HG02623 (cell line): ENCODE data around the gene MANSC4.

Experiments used
- ATAC-seq: cut with Tn5 transposase; IDR thresholded peaks from one replicate; pipeline ENCODE4 v1.9.1; 2021; ENCODE audit warnings: moderate library complexity; ENCODE audit not compliant: unreplicated experiment

Gene MANSC4

GRCh38 chr12:27801630-27802029, 21.6 kb upstream of the MANSC4 start:
- no peak for ATAC-seq

DNA sequence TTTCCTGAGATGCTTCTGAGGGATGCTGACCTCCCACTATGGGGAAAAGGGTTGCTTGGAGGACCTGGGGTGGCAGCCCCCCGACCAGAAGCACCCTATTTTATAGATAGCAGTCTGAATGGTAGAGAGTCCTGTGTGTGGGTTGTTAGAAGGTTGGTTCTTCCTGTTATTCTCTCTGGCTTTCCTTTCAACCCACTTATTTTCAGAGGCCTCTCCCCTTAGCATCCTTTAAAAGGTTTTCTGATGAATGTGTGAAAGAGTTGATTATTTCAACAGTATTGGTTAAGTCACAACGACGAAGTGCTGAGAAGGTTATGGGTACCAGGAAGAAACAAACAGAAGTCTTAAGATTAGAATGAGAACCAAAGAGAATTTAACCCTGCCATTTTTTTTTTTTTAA, 20.8 kb upstream of the MANSC4 start:
- ATAC-seq: no peak

GRCh38 chr12:27797301-27798025, 17.4 kb upstream of the MANSC4 start:
- ATAC-seq: no peak

DNA sequence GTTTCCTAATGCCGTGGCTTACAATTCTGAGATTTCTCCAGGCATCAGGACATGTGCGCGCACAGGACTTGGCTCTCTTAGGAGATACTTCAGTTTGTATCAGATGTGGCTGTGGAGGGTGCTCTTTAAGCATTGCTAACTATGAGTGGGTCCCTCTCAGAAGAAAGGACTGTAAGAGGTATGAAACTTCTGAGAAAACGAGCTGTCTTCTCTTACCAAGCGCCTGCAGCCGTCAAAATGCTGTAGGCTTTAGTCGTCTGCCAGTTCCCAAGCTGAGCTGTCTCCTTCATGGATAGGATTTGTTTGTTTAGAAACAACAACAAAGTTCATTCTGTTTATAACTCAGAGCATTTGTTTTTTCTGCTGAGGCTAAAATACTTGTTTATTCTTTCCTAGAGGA, 16.1 kb upstream of the MANSC4 start:
- no peak for ATAC-seq

GRCh38 chr12:27794818-27795584, 15.0 kb upstream of the MANSC4 start:
- ATAC-seq: no peak

DNA sequence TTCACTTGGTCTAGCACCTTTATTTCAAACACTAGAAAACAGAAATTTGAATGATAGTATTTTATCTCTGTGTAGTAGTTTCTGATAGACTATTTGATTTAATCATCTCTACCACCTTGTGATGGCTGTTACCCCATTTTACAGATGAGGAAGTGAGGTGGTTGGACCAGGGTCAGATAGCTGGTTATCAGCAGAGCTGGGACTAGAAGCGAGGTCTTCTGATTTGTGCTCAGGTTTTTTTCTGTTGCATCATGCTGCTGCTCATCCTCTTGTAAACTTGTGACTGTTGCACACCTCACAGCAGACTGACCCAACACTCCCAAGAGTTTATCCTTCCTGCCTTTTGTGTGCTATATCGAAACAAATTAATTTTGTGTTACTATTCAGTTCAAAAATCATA, 10.1 kb upstream of the MANSC4 start:
- ATAC-seq: no peak

DNA sequence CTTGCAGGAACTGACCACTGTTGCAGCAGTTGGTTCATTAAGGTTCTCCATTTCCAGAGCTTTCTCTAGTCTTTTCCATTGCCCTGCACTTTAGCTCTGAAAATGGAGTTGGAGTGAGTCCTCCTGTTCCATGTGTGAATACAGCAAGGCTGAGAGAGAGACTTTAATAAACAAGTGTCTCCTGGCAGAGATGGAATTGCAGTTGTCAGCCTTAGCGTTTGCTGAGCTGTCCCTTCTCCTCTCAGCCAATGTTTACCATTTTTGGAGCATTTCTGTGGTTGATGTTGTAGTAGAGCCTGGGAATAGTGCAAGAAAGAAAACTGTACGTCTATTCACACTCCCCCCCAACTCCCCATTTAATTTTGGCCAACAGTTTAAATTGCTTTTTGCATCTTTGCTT, 7.5 kb upstream of the MANSC4 start:
- no peak for ATAC-seq

GRCh38 chr12:27785882-27786570, 6.0 kb upstream of the MANSC4 start:
- ATAC-seq: no peak

DNA sequence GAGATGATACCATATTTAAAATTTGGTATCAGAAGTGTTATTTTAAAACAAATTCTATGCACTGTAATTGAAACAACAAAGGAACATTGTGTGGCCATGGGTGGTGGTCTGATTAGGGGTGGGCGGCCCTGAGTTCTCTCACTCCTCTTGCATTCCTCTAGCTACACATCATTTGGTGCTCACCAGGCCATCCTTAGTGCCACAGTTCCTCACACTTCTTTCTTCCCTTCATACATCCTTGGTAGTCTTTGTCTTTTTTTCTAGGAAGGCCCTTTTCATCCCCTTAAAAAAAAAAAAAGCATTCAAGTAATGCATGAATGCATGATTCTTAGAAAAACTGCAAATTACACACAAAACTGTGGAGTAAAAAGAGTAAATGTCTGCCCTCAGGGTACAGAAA, 2.4 kb upstream of the MANSC4 start:
- no peak for ATAC-seq

DNA sequence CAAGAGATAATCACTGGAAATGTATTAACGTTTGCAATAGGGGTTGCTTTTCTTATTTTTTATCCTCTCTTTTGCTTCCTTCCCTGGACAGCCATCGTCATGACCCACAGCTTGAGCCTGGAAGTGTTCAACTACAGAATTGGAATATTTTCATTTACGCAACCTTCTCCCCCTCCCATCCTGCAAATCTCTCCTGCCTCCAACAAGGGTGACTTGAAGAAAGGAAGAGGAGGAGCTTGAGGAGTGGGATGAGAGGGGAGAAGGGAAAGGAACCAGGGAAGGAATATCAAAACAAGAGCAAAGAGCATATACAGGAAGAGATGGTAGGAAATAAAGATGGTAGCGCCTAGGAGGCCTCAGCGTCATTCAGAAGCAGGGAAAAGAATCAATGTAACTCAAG, 1.6 kb upstream of the MANSC4 start:
- ATAC-seq: no peak

DNA sequence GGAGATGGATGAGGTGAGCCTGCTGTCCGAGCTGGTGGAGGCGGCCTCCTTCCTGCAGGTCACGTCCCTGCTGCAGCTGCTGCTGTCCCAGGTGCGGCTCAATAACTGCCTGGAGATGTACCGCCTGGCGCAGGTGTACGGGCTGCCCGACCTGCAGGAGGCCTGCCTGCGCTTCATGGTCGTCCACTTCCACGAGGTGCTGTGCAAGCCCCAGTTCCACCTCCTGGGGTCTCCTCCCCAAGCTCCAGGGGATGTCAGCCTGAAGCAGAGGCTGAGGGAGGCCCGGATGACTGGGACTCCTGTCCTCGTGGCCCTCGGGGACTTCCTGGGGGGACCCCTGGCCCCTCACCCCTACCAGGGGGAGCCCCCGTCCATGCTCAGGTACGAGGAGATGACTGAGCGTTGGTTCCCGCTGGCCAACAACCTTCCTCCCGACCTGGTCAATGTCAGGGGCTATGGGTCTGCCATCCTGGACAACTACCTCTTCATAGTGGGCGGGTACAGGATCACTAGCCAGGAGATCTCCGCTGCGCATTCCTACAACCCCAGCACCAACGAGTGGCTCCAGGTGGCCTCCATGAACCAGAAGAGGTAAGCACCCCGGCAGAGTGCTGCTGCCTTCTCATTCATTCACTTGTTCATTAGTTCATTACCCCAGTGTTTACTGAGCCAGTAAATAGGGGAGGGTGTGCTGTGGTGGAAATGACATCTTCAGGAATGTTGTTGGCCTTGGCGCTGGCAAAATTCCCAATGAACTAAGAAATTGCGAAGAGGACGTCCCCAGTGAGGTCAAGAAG, 774 bp upstream of the MANSC4 start:
- peak; percentile 25 for ATAC-seq

DNA sequence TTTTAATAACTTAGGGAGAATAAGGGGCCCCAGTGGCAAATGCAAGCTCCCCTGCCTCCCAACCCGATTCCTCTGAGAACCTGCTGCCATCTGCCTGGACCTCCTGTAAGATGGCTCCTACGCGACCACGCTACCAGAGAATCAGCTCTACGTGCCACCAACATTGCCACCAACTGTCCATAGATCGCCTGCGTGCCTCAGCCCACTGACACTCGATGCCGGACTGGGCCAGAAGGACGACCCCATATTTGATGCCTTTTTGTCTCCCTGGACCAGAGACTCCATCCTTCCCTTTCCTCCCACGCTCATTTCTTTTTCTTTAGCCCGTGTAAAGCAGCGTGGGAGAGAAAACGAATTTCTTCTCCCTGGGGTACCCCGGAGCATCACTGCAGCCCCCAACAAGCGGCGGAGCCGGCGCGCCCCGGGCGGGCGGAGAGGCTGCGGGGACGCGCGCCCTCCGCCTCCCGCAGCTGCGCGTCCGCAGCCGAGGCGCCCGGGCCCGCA, 568 bp downstream of the MANSC4 start:
- ATAC-seq: peak; percentile 7

DNA sequence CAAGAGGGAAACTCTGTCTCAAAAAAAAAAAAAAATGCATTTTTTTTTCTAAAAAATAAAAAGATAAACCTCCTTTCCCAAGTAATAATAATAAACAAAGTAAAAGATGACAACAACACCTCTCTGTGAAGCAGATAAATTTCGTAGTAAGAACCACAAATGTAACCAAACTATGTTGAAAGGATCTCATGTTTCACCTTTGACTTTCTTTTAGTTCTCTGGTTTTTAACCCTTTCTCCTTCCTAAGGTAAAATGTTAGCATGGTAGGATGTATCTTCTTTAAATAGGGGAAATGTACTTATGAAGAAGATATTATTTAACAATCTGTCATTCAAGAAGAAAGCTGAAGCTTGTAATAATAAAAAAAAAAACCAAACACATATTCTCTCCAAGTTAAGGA, 1.8 kb downstream of the MANSC4 start:
- no peak for ATAC-seq

GRCh38 chr12:27777141-27777540, 2.9 kb downstream of the MANSC4 start:
- ATAC-seq: no peak

GRCh38 chr12:27772328-27773049, 7.5 kb downstream of the MANSC4 start:
- ATAC-seq: no peak

- no peak for ATAC-seq
Observed at GRCh38 chr12:27771481-27772327, 8.3 kb downstream of the MANSC4 start.

GRCh38 chr12:27769142-27769673, 10.8 kb downstream of the MANSC4 start:
- no peak for ATAC-seq

DNA sequence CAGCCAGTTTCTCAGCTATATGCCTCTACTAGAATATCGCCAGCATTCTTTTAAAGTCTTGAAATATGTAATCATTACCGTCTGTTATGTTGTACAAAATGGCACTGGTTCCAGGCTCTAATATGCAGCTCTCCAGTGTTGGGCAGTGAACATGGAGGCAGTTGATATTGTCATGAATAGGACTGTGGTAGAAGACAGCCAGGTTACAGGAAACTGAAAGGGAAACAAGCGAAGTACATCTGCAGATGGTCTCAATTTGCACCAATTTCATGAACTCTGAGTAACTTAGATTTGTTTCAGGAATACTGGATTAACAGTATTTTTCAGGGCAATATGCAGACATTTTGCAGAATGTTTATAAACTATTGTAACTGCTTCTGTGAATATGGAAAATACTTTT, 13.4 kb downstream of the MANSC4 start:
- ATAC-seq: no peak

DNA sequence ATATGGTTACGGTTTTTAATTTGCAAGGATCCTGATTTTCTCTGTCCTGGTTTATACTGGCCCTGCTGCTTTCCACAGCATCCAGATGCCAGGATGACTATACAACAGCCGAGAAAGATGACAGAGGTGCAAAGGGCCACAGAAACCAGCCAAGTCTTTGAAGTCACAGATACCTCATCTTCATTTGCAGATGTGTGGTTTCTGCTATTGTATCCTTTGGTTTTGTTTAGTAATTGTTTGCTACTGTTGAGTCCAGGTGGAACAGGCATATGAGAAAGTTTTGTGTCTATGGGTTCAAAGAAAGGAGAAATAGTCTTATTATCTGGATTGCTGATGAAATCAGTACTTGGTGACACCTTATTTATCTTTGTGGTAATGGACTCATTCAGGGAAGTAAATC, 17.3 kb downstream of the MANSC4 start:
- no peak for ATAC-seq
